ENCODE measurements around the gene ZNF845.
"Not testable (repeated sequence)": the region's sequence is repeated elsewhere in the genome, so short reads cannot be mapped to it uniquely, and the experiment has no call there.

Gene ZNF845

DNA sequence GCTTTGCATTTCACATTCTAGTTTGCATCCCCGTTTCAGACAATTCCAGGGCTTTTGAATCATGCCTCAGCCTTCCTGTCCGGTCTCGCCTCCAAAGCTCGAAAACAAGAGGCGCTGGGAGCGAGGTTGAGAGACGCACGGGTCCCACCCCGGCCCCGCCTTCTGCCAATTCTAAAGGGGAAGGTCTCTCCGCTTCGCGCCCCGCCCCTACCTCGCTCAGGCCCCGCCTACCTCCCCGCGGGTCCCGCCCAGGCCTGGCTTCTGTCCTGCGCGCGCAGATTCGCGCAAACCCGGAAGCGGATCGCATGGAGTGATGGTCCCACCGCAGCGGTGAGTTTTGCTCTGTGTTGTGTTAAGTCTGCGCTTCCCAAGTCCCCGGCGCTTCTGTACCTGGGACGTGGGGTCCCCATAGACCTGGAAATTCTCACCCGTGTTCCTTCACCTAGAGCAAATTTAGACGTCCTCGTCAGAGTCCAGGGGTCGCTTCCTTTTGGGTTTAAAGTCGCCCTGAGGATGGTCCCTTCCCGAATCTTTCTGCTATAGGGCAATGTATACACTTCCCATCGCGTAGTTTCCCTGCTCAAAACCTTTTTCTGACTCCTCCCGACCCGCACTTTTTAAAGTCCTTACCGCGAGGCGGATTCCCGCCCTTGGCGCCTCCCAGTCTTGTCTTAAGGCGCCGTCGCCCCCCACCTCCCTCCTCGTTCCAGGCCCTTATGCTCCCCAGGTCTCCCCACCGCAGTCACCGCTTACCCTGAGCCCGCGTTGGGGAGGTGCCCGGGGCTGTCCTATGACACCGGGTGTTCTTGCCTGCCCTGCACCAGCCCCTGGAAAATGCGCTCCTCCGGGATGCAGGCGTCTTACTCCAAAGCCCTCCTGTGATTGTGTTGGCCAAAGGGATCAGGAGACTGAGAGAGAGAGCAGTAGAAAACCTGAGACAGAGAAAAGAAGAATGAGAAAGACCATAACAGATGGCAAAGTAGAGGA, at the start of gene ZNF845:
Gene ZNF845, plus strand, starts transcription at position 287 of the 987 bp plus-strand sequence. CDS start 7,559 bp downstream, outside the sequence.
- in situ Hi-C loops (cut with MboI; ENCODE audit: low sequenced_read_pairs, unreplicated experiment): no loop called here
- peak; percentile 91 for DNase-seq (ENCODE audit: low spot score)
- no peak for TF ChIP-seq CTCF (IDR thresholded peaks at IDR 0.05; ENCODE audit: borderline replicate concordance, control extremely low read depth, extremely low read depth, insufficient read depth, missing control alignments)

- no peak for DNase-seq (ENCODE audit: low spot score)
- TF ChIP-seq CTCF (IDR thresholded peaks at IDR 0.05; ENCODE audit: borderline replicate concordance, control extremely low read depth, extremely low read depth, insufficient read depth, missing control alignments): no peak
- in situ Hi-C loops (cut with MboI; ENCODE audit: low sequenced_read_pairs, unreplicated experiment): no loop called here
Measured at GRCh38 chr19:53285087-53285486, 48.5 kb upstream of the ZNF845 start.

- in situ Hi-C loops (cut with MboI; ENCODE audit: low sequenced_read_pairs, unreplicated experiment): no loop called here
- TF ChIP-seq CTCF (IDR thresholded peaks at IDR 0.05; ENCODE audit: borderline replicate concordance, control extremely low read depth, extremely low read depth, insufficient read depth, missing control alignments): no peak
- no peak for DNase-seq (ENCODE audit: low spot score)
Measured at GRCh38 chr19:53290758-53291549, 42.6 kb upstream of the ZNF845 start.

- DNase-seq (ENCODE audit: low spot score): no peak
- no peak for TF ChIP-seq CTCF (IDR thresholded peaks at IDR 0.05; ENCODE audit: borderline replicate concordance, control extremely low read depth, extremely low read depth, insufficient read depth, missing control alignments)
- in situ Hi-C loops (cut with MboI; ENCODE audit: low sequenced_read_pairs, unreplicated experiment): no loop called here
Measured at GRCh38 chr19:53294786-53295441, 38.6 kb upstream of the ZNF845 start.

GRCh38 chr19:53301341-53301740, 32.2 kb upstream of the ZNF845 start:
- in situ Hi-C loops (cut with MboI; ENCODE audit: low sequenced_read_pairs, unreplicated experiment); DNase-seq (ENCODE audit: low spot score): not testable (repeated sequence)

DNA sequence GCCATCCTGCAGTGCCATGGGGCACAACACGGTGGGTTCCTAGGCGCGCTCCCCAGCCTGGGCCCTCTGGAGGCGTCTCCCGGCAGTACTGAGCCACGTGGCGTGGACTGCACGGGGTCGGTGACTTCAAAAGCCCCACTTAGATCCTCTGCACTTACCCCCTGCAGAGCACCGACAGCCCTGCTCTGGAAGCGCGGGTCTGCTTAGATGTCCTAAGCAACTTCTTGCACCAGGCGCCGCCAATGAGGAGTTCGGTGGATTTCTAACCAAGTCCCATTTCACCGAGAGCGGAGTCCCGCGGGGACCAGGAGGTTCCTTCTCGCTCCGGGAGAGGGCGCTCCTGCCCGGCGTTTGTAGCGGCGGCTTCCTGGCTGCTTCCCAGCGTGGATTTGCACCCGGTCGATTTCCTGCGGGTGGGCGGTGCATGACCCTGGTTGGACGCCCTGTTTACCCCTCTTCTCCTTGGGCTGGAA, 25.2 kb upstream of the ZNF845 start:
- no peak for DNase-seq (ENCODE audit: low spot score)
- in situ Hi-C loops (cut with MboI; ENCODE audit: low sequenced_read_pairs, unreplicated experiment): no loop called here

More for the DNA sequence above, 25.2 kb upstream of the ZNF845 start:
- no peak for TF ChIP-seq CTCF (IDR thresholded peaks at IDR 0.05; ENCODE audit: borderline replicate concordance, control extremely low read depth, extremely low read depth, insufficient read depth, missing control alignments)
